Kidney capillary endothelial cell (primary cell): Measurements from ENCODE around the gene CAMTA1.
"Not testable (repeated sequence)": the region's sequence is repeated elsewhere in the genome, so short reads cannot be mapped to it uniquely, and the experiment has no call there.

Source experiments
- DNase-seq: peaks from one replicate; pipeline ENCODE4 v3.0.0-alpha.2; 2018; ENCODE audit warnings: low spot score

The CAMTA1 gene

DNA sequence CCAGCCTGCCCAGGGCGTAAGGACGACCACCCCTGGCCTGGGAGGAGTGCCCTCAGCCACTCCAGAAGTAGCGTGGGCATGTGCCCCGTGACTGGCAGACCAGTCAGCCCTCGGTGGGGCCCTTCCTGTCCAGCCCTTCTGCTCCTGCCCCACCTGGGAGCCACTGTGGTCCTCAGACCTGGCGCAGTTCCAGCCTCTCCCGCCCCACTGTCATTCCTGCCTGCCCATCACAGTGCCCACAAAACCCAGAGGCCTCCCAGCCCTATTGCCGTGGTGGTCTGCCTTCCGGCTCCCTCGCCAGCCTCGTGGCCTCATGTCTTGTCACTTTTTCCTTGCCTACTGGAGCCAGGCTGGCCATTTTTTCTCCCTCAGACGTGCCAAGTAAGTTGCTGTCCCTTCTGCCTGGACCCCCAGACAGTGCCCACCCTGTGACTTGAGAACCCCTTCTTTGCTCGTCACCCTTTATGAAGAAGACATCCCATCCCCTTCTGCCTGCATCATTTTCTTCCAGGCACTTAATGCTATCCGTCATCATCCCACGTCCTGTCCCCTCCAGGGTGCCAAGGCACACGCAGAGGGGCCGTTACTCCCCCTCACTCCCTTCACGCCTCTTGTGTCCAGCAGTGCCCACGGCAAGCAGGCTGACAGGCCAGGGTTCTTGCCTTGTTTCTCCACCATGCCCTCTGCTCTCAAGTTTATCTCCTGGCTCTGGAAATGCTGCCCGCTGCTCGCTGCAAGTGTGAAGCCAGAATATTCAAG is 122.6 kb downstream of the CAMTA1 start:
- no peak for DNase-seq

DNA sequence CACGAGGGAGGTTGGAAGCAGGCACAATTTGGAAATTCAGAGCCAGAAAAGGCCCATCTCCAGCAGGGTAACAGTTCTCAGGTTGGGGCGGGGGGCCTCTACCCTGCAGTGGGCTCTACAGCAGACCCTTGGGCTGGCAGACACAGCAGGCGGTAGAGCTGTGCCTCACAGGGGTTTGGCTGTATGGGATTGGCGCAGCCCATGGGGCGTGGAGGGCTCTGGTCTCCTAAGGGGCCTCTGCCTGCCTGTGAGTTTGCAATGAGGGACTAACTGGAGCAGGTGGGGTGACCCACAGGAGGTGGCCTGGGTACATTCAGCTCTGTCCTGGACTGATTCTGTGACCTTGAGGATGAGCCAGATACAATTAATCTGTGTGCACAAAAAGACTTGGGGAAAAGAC is 124.1 kb downstream of the CAMTA1 start:
- no peak for DNase-seq

DNA sequence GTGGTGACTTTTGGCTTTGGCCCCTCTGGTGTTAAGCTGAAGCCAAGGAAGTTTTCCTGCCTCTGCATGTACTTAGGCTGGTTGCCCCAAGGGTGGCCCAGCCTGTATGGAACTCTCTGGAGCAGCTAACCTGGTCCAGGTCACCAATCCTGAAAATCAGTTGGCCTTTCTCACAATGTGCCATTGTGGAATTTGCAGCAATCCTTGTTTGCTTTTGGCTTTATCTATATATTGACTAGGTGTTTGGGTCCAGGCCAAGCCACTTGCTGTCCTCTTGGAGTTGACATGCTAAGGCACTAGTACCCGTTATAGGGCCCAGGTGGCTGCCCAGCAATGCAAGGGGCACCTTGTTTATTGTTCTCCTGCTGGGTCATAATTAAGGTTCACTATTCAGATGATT is 124.6 kb downstream of the CAMTA1 start:
- DNase-seq: no peak

DNA sequence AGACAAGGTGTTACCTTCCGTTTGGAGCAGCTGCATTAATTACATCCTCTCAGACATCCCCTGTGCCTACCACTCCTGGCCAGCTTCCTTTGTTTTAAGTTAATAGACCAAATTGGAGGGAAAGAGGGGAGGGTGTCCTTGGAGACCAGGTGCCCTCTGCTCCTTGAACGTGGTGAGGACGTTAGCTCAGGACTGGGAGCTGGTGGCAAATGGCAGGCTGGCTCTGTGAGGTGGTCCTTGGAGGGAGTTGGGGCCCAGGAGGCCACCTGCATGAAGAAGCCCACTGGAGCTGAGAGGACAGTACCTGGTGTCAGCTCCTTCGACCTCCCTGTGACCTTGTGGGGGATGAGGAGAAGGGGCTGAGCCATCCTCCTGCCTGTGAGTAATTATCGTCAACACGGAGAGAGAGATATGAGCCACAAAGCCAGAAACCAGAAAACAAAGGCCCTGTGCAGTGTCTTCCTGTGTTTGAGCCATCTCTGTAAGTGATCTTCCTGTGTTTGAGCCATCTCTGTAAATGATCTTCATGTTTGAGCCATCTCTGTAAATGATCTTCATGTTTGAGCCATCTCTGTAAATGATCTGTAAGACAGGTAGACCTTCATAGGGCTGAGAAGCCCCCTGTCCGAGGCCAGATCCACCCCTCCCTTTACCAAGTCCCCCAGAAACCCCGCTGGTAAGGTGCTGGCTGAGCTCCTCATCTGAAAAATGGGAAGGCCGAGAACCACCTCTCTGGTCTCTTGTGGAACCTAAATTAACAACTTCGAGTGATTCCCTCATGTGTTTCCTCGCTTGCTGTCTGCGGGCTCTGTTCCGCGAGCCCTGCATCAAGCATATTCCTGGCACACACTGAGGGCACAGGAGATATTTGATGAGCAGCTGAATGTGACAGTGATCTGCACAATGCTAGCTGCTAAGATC is 126.0 kb downstream of the CAMTA1 start:
- no peak for DNase-seq

DNA sequence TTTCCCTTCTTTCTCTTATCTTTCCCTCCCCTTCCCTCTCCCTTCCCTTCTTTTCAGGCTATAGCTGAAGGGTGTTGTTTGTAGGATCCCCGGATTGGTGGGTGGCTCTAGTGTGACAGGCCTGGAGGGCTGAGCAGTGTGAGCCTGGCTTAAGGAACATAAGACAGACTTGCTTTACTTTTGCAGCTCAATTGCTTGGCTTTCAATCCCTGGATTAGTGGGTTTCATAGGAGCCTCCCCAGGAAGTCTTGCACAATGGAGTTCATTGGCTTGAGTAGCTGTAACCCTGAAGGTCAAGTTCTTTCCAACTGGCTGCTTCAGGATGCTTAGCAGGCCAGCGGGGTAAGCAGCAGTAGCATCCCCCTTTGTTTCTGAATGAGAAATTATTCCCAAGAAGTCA is 126.7 kb downstream of the CAMTA1 start:
- no peak for DNase-seq

DNA sequence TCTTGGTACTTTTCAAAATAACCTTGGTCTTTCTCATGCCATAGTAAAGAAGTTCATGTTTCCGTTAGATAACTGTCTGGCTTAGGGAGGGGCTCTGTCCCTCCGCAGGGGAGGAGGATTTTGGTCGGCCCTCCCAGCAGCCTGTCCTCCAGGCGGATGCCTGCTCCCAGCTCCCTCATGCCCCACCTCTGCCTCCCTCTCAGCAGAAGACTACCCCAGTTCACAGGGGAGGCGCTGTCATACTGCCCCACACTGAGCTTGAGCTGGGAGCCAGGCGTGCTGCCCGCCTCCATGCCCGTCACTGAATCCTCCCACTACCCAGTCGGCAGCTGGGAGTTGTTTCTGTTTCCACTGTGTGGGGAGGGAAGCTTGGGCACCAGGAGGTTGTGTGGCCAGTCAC is 127.3 kb downstream of the CAMTA1 start:
- DNase-seq: no peak

DNA sequence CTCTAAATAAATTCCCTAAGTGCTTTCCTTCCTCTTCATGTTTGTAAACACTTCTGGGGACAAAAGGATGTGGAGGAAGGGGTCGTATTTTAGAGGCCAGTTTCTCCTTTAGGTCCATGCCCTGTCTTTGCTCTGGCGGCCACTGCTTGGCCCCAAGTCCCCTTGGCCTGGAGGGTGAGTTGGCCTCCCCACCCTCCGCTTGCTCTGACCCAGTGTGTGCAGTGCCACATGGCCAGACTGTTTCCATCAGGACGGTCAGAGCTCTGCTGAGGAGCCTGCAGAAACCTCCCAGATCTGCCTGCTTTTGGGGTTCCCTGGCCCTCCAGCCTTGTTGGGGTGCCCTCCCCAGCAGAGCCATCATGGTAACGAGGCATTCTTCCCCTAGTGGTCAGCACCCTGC is 127.8 kb downstream of the CAMTA1 start:
- no peak for DNase-seq

DNA sequence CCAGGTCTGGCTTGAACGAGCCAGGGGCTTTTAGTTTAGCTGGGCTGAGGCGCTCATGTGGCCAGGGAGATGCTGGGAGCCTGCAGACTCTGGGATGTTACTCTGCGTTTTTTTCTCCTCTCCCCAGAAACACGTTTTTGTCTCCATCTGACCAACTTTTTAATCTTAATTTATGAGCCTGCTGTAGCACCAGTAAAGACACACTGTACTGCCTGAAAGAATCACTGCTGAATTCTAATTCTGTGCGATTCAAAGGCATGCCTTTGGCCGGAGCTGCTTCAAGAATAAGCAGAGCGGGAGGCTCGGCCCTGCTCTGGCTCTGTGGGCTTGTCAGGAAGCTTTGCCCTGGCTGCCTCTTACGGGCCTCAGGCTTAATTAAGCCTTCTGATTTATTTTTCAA is 129.5 kb downstream of the CAMTA1 start:
- no peak for DNase-seq

DNA sequence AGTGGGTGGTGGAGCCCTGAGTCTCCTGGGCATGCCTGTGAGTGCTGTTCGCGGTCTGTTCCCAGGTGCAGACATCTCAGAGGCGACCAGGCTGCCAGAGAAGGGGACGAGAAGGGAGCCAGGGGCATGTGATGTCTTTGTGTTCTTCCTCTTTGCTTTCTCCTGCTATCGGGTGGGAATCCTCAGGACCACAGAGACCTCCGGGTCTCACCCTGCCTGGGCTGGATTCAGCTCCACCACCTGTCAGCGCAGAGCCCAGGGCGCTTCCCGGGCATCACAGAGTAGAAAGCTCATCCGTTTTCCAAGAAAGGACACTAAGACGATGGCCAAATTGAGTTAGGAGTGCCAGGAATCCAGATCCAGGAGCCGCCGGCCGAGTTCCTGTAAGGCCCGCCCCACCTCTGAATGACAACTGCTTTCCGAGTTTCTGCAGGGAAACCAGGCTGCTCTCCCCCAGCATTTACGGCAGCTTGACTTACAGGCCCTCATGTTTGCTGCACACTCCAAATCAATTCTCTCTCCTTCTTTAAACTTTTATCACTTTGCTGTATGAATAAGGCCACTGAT is 130.8 kb downstream of the CAMTA1 start:
- no peak for DNase-seq

DNA sequence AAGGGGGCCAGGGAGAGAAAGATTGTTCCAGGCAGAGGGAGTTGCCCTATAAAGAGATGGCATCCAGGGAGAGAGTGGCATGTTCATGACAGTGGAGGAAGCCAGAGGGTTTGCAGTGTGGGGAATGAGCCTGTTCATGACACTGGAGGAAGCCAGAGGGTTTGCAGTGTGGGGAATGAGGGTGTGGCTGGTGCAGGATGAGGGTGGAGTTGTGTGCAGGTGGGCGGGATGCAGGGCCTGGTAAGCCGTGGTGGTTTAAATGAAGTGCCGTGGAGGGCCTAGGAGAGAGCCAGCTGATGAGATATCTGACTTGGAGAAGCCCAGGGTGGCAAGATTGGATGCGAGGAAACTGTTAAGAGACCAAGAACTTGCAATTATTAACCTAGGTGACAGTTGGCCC is 131.8 kb downstream of the CAMTA1 start:
- DNase-seq: no peak

DNA sequence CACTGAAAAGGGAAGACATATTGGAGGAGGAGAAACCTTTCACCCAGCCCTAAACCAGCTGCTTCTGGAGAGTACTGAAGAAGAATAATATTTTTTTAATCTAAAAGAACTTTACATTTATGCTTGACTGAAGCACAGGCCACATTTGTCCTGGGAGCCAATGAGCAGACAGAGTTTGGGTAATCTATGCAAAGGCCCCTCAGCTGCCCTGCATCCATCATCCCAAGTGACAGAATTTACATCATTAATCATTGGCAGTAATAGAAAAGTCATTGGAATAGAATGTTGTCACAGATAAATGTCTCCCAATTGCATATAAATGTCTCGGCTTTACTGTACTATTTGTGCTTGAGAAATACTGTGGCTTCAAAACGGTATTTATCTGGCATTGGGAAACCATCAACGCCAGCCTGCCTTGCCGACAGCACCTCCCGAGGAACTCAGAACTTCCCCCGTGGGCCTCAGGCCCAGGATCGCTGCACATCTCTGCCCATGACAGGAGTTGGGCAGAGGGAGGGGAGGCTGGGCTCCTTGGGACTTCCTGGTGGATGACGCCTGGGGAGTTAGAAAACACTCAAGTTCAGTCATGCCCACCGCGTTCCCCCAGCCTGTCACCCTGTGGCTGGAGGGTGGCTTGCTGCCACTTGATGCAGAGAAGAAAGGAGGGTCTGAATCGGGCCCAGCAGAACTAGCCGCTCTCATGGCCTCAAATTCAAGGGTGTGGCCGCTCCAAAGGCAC is 133.1 kb downstream of the CAMTA1 start:
- no peak for DNase-seq

DNA sequence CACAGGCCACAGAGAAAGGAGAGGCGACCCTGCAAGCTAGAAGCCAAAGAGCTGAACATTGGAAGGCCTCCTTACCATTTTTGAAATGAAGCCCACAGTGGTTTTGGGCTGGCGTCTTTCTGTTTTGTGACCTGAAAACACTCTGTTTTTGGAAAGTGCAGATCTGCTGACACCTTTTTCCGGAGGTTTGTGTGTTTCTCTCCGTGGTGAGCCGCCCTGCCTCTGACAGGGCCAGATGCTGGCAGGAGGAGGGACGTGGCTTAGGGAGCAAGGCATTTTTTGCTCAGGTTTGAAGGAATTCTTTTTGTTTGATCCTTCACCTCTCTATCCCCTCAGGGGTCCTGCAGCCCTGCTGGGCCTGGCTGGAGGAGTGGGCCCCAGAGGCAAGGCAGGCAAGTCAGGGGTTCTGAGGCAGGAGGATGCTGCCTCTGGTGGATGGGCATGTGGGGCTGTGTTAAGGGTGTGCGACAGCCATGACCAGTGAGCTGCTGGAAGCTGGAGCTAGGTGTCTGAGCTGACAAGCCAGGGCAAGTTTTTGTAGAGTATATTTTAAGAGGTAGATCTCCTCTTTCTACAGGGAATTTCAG is 133.8 kb downstream of the CAMTA1 start:
- DNase-seq: no peak

DNA sequence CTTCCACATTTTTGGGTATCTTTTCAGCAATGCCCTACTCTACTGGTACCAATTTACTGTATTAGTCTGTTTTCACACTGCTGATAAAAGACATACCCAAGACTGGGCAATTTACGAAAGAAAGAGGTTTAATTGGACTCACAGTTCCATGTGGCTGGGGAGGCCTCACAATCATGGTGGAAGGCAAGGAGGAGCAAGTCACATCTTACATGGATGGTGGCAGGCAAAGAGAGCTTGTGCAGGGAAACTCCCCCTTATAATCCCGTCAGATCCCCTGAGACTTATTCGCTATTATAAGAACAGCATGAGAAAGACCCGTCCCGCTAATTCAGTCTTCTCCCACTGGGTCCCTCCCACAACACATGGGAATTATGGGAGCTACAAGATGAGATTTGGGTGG is 136.3 kb downstream of the CAMTA1 start:
- DNase-seq: not testable (repeated sequence)

DNA sequence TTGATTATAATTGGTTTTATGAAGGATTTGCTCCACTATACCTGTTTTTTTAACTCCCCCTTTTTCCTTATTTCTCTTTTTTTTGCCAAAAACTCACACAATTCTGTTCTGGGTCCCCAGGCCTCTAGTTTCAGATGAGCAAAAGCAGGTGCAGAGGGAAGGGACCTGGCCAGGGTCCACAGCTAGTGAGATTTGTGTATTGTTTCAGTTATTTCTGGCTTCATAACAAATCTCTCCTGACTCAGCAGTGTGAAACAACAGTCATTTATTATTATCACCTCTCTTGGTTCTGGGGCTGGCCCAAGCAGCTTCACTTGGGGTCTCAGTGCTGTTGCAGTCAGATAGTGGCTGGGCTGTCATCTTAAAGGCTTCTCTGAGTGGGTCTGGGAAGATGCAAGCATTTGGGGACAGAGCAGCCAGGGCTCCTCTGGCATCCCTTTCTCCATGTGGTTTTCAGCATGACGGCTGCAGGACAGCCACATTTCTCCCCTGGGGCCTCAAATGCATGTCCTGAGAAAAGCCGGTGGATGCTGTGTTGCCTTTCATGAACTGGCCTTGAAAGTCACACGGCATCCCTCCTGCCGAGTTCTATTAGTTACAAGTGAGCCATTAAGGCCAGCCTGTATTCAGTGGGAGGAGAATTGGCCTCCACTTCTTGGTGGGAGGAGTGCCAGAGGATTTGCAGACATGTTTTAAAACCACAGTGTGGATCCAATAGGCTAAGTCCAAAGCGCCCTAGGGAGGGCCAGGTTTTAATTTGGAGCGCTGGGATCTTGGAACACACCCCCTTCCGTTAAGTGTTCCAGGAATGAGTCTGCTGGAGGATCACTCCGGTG is 137.1 kb downstream of the CAMTA1 start:
- no peak for DNase-seq

DNA sequence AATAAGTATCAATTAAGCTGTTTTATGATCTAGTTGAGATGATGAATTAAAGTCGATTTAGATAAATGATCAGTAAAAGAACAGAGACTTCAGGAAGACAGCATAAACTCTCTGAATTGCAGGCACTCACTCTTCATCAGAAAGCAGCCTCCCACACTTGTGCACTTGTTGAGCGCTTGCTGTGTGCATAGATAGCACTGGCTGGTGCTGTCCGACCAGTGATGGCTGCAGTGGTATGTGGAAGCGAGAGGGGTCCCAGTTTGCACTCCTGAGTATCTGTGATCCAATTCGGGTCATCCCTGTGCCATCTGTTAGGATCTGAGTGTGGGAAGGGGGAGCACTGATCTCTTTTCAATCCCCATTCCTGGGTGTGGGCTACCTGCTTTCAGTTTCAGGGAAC is 137.8 kb downstream of the CAMTA1 start:
- no peak for DNase-seq

DNA sequence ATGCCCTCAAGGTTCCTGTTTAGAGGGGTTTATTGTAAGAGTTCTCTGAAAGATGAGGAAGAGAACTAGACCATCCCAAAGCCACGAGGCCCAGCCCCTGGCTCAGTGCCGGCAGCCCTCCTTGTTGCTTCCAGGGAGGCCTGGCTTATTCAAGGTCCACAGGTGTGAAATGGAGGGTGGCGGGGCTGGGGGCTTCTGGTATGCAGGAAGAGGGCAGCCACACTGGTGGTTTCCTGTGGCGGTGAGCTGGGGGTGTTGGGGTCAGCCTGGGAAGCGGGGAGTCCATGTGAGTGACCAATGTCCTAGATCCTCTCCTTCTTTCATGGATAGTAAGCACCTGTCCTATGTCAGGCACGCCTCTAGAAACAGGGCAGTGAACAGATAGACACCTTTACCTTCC is 138.2 kb downstream of the CAMTA1 start:
- no peak for DNase-seq

DNA sequence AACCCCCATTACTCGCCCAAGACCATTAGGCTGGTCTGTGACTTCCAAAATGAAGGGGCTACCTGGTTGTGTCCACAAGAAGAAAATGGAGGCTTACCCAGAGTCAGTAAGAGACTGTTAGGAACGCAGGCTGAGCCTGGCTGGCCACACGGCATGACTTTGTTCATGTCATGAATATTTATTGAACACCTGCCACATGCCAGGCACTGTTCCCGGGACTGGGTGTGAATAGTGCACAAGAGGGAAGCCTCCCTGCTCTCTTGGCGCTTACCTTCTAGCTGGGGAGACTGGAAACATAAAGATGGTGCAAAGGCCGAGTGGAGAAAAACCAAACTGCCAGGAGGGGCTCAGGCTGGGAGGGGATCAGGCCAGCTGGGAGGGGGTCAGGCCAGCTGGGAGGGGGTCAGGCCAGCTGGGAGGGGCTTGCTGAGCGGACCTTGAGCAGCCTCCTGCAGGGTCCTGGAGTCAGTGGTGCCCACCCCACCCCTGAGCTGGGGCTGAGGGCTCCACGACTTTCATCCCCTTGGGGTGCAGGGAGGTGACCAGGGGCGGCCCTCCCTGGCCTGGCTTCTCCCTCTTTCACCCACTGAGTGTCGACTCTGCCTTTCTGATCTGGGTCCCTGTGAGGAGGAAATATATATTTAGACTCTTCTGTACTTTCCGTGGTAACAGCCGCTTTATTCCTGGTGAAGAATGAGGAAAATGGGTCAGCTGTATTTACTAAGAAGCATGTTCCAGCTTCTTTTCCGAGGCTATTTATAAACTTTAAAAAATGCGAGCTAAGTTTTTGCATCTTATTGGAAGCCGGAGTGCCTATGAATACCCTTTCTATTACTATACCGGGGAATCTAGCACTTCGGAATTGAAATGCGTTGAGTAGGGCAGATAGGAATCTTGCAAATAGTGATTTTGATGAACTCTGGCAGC is 139.0 kb downstream of the CAMTA1 start:
- no peak for DNase-seq

DNA sequence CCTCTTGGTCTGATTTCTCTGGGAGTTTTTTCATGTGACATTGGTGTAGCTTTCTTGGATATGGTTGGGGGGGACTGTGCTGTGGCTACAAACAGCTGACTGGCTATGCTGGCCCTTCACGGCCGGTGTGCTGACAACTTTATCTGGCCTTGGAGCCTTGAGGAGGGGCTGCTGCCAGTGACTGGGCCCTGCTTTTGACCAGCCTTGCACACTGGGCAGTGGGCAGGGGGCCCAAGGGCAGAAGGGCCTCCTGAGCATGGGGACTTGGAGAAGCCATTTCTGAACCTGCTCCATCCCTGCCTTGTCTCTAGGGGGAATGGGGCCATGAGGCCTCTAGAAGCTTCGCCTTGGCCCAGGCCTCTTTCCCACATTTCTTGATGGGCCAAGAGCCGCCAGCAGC is 139.6 kb downstream of the CAMTA1 start:
- no peak for DNase-seq

DNA sequence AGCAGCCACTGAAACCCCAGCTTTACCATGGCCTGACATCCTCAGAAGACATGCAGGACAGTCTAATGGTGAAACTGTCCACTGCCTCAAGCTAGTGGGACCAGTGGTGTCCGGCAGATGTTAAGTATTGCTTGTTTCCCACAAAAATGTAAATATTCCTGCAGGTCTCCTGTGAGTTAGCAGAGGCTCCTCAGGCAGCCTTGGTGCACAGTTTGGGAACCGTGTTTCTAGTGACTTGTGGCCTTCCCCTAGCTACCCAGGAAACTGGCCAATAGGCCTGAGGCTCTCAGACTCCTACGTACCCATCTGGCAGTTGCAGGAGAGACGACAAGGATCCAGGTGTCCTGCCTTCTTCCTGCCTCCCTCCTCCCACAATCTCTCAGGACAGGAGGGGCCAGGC is 142.4 kb downstream of the CAMTA1 start:
- DNase-seq: no peak
